ENCODE measurements around the gene DDIT3.

DNA sequence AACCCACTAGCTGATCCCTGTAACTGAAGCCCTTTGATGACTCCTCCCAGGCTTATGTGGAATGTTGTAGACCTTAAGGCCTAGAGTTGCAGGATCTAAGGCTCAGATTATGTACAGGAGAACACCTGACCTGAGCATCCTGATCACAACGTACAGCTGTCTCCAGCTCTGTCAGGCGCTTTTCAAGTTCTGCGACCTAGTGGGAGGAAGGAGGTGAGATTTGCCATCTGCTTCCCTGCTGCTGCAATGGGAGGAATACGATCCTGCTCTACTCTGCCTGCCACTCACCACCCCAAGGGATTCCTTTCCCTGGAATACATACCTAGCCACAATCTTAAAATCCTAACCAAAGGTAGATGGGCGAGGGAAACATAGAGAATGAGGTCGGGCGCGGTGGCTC, 12.8 kb upstream of the DDIT3 start:
- no peak for TF ChIP-seq CTCF (IDR thresholded peaks at IDR 0.05; ENCODE audit: poor library complexity, severe bottlenecking)
- TF ChIP-seq EZH2 (IDR thresholded peaks at IDR 0.05; ENCODE audit: borderline replicate concordance, insufficient read depth, low read length, poor library complexity, severe bottlenecking), result no peak
- no peak for TF ChIP-seq TAF1 (IDR thresholded peaks at IDR 0.05; ENCODE audit: low read depth)
- TF ChIP-seq MXI1 (conservative IDR thresholded peaks at IDR 0.05; ENCODE audit: poor library complexity, severe bottlenecking), result no peak
- no peak for TF ChIP-seq POLR2AphosphoS5 (IDR thresholded peaks at IDR 0.05)
